Fibroblast of villous mesenchyme (primary cell): Measurements from ENCODE around the gene KCNT2. TPM values are rescaled to one million over a fixed set of nuclear protein-coding genes. Genes with fewer than 3 reads are reported as not detected.

Experiments
- DNase-seq: peaks from one replicate; pipeline ENCODE4 v3.0.0-alpha.2; 2010; ENCODE audit warnings: low read depth
- H3K4me3 ChIP-seq: 2 replicates; pipeline ENCODE4 v1.5.1; 2011; ENCODE audit warnings: low read depth, mild to moderate bottlenecking, low read length
- total RNA-seq: library from RNA; depleted of rRNA; stranded (reverse); fragments of >200 nt; gene quantifications from 2 replicates; pipeline ENCODE4 v1.2.3, GENCODE V29; 2012
- TF ChIP-seq, protein P1 (sequence below): IDR thresholded peaks from 2 replicates; pipeline ENCODE4 v1.5.1; 2012; ENCODE audit warnings: low read depth, mild to moderate bottlenecking, low read length; ENCODE audit not compliant: insufficient read depth

The KCNT2 gene
- total RNA-seq, 1 donor = 7.3 TPM

DNA sequence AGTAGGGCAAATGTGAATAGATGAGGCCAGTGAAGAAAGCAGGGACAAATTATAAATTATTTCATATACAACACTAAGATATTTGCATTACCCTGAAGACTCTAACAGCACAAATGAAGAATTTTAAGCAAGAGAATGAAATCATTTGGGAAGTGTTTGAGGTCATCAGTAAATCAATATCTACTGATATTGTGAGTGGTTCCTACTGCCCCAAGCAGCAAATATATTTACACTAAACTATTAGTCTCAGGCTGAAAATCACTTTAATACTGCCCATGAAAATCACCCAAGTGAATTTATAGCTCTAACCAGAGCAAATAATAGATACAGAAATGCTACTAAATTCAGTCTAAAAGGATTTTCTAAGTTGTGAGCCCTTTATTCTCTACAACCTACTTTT, 163.6 kb downstream of the KCNT2 start:
- TF ChIP-seq, protein P1, sequence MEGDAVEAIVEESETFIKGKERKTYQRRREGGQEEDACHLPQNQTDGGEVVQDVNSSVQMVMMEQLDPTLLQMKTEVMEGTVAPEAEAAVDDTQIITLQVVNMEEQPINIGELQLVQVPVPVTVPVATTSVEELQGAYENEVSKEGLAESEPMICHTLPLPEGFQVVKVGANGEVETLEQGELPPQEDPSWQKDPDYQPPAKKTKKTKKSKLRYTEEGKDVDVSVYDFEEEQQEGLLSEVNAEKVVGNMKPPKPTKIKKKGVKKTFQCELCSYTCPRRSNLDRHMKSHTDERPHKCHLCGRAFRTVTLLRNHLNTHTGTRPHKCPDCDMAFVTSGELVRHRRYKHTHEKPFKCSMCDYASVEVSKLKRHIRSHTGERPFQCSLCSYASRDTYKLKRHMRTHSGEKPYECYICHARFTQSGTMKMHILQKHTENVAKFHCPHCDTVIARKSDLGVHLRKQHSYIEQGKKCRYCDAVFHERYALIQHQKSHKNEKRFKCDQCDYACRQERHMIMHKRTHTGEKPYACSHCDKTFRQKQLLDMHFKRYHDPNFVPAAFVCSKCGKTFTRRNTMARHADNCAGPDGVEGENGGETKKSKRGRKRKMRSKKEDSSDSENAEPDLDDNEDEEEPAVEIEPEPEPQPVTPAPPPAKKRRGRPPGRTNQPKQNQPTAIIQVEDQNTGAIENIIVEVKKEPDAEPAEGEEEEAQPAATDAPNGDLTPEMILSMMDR = no peak
- no peak overlapping the region for H3K4me3 ChIP-seq
- DNase-seq = no peak

DNA sequence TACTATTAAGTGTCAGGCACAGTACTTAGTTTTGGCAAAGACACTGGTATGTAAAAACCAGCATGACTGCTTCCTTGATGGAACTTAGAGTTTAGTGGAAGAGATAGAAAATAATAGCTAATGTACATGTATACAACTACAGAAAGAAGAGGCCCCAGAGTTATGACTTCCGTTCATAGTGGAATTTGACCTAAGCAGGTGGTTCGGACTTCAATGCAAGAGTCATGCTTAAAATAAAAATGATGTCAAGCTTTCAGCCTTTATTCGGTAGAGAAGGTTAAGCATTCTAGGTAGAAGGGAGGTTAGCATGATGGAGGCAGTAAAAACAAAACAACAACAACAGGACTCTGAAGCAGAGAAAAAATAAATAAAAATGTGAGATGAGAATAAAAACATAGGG, 165.9 kb downstream of the KCNT2 start:
- DNase-seq = no peak
- TF ChIP-seq, protein P1 = no peak
- H3K4me3 ChIP-seq = no peak overlapping the region

DNA sequence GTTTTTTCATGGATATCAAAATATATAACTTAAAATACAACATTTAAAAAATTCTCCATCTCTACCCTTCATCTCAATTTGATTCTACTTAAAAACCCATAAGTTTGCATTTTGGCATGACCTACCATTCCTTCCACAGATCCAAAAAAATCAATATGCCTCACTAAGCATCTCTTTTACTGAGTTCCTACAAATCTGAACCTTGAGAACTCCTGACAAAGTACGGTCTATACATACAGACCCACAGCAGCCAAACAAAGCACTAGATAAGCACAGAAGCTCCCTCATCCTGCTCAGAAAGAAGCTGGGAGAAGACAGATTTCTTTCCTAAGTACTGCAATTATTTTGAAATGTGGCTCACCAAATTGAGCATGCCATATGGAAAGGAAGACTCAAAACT, 167.5 kb downstream of the KCNT2 start:
- TF ChIP-seq, protein P1 = no peak
- H3K4me3 ChIP-seq = no peak overlapping the region
- no peak for DNase-seq

DNA sequence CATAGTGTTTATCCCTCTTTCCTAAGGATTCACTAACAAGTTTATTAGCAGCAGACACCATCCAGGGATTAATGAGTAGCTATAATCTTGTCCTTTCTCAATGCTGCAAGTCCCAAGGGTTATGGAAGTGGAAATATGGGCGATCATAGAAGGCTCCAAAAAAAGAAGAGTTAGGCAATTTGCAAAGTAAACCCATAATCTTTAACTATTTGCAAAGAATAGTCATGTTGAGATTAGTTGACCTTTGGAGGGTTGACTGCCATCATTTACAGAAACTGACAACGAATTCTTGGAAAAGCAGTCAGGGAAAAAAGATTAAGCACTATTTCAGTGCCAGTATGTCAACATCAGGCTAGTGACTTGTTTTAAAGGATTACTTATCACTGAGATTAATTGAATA, 169.9 kb downstream of the KCNT2 start:
- peak; percentile 4 for DNase-seq
- H3K4me3 ChIP-seq = no peak overlapping the region
- TF ChIP-seq, protein P1 = no peak

- TF ChIP-seq, protein P1 = no peak
- DNase-seq = no peak
- no peak overlapping the region for H3K4me3 ChIP-seq
Measured at GRCh38 chr1:196437671-196438070, 170.6 kb downstream of the KCNT2 start.

- TF ChIP-seq, protein P1 = no peak
- H3K4me3 ChIP-seq = no peak overlapping the region
- DNase-seq = peak; percentile 7
Measured at GRCh38 chr1:196433000-196433399, 175.2 kb downstream of the KCNT2 start.

GRCh38 chr1:196427976-196428734, 180.1 kb downstream of the KCNT2 start:
- H3K4me3 ChIP-seq = no peak overlapping the region
- DNase-seq = no peak
- TF ChIP-seq, protein P1 = no peak
